C4-2B (cell line): ENCODE measurements around the gene AAR2.

ENCODE experiments used
- H3K27ac ChIP-seq: fragments of 450-650 bp; 2 replicates; pipeline ENCODE4 v1.5.1; 2017
- ZFX ChIP-seq: fragments of 450-650 bp; IDR thresholded peaks from 2 replicates; pipeline ENCODE4 v1.6.1; 2017
- TF ChIP-seq, protein P1 (sequence below): fragments of 450-650 bp; conservative IDR thresholded peaks from 2 replicates; pipeline ENCODE4 v1.5.1; 2017; ENCODE audit warnings: mild to moderate bottlenecking

The AAR2 gene

DNA sequence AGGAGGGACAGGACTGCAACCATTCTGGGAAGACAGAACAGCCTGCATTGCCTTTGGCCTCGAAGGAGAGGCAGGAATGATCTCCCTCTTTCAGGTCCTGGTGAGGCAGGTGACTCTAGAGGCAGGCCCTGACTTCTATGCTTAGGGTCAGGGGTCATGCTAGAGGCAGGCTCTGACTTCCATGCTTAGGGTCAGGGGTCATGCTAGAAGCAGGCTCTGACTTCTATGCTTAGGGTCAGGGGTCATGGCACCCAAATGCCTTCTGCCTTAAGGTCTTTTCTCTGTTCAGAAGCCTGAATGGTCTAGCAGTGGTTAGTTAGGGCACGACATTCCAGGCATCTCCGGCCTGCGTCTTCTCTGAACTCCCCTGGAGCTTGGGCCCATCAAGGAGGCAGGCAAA is 35.1 kb upstream of the AAR2 start:
- no peak overlapping the region for H3K27ac ChIP-seq
- TF ChIP-seq, protein P1, sequence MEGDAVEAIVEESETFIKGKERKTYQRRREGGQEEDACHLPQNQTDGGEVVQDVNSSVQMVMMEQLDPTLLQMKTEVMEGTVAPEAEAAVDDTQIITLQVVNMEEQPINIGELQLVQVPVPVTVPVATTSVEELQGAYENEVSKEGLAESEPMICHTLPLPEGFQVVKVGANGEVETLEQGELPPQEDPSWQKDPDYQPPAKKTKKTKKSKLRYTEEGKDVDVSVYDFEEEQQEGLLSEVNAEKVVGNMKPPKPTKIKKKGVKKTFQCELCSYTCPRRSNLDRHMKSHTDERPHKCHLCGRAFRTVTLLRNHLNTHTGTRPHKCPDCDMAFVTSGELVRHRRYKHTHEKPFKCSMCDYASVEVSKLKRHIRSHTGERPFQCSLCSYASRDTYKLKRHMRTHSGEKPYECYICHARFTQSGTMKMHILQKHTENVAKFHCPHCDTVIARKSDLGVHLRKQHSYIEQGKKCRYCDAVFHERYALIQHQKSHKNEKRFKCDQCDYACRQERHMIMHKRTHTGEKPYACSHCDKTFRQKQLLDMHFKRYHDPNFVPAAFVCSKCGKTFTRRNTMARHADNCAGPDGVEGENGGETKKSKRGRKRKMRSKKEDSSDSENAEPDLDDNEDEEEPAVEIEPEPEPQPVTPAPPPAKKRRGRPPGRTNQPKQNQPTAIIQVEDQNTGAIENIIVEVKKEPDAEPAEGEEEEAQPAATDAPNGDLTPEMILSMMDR, result no peak
- TF ChIP-seq ZFX, result no peak

DNA sequence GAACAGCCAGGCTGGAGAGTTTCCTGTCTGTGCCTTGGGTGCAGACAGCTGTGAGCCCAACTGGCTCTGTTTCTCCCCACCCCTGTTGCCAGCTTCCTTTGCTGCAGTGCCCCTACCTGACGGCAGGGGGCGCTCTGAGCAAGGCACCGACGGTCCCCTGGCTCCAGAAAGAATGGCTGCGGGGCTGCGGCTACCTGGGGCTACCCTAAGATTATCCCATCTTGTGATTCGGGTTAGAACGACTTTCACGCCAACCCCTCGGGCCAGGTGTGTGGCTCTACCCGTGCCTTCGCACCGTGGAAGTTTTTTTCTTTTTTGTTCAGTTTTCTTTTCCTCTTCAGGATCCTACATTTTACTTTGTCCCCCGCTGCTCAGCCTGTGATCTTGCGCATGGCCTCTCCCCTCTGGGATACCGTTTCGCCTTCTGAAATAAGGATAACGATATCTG is 33.4 kb upstream of the AAR2 start:
- no peak overlapping the region for H3K27ac ChIP-seq
- no peak for TF ChIP-seq ZFX
- TF ChIP-seq, protein P1, result peak; percentile 100

DNA sequence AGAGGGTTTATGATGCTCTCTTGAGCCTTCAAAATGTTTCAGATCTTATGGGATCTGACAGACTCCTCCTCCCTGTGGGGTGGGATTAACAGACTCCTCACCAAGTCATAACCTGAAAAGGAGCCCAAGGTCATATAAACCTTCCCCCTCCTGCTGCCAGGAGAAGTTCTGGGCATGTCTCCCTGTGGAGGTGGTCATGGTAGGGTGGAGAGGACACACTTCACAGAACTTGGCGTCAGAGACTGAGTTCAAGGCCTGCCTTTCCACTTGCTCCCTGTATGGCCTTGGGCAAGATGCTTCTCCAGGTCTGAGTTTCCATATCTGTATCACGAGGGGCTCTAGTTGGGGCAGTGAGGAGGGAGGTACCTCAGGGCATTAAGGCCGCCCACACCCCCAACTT is 32.4 kb upstream of the AAR2 start:
- H3K27ac ChIP-seq, result no peak overlapping the region
- TF ChIP-seq ZFX, result no peak
- TF ChIP-seq, protein P1, result no peak

DNA sequence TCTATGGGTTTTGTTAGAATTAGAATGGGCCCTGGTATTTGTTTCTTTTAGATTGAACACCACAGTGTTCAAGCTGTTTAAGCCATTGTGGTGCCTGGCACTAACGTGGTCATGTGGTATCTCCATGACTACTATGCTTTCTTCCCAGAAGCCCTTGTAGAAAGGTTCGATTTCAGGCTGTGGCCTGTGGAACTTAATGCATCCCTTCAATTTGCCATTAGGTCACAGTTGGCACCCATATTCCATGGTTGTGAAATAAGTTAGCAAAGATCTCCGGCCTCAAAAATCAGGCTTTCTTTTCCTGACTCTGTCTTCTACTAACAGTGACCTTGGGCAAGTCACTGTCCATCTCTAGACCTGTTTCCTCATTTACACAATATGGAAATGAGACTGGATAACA is 31.3 kb upstream of the AAR2 start:
- no peak for TF ChIP-seq ZFX
- TF ChIP-seq, protein P1, result no peak

DNA sequence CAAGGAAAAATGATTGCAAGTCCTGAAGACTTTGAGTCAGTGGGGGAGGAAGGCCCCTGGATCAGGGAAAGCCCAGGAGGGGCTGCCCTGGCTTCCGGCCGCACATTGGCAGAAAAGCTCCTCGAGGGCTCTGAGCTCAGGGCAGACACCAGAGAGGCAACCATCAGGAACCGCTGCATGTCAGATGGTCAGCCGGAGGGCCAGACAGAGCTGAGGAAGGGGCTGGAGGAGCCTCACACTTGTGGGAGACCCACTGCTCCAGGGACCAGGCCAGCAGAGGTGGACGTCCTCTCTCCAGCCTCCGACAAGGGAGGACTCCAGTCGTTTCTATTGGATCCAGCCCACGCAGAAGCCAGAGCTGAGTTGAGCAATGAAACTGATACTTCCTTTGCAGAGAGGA is 30.2 kb upstream of the AAR2 start:
- no peak overlapping the region for H3K27ac ChIP-seq
- TF ChIP-seq, protein P1, result no peak
- TF ChIP-seq ZFX, result no peak

More for the DNA sequence above, 31.3 kb upstream of the AAR2 start:
- no peak overlapping the region for H3K27ac ChIP-seq

DNA sequence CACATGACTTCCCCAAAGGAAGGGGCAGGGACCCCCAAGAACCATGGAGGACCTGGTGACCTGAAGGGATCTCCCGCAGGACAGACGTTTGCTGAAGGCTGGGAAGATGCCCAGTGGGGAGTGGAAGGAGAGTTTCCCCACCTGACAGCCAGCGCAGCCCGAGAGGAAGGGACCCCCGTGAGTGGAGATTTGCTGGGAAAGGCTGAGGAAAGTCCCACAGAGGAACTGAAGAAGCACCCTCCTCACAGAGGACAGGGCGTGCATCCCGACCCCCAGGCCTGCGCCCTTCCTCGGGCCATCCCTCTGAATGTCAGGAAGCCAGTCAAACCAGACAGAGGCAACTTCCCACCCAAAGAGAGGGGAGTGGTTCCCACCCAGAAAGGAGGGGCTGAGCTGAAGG is 29.6 kb upstream of the AAR2 start:
- no peak overlapping the region for H3K27ac ChIP-seq
- TF ChIP-seq, protein P1, result no peak

DNA sequence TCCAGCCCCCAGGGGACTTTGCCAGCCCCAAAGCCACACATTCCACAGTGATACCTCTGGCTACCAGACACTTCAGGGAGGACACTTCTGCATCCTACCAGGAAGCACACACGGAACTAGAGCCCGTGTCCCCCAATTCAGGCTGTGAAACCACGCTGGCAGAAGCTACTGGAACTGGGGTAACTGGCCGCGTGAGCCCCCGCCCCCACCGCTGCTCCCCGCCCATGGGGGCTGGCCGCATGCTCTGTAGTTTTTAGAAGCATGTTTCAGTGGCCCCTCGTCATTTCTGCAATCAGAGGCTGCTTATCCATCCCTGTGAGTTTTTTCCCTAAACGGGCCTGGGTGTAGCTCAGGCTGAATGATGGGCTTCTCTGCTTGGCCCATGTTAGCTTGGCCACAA is 28.7 kb upstream of the AAR2 start:
- H3K27ac ChIP-seq, result no peak overlapping the region
- TF ChIP-seq, protein P1, result no peak
- TF ChIP-seq ZFX, result no peak
